Glomerular visceral epithelial cell (primary cell): ENCODE measurements around the gene SFTPA2.
A peak's percentile ranks its signal among the peaks of the same experiment; 100 is the strongest.
"Not testable (repeated sequence)": the region's sequence is repeated elsewhere in the genome, so short reads cannot be mapped to it uniquely, and the experiment has no call there.

ENCODE experiments used
- DNase-seq: peaks from one replicate; pipeline ENCODE4 v3.0.0-alpha.2; 2016; ENCODE audit errors: extremely low spot score

The SFTPA2 gene

GRCh38 chr10:79559726-79560125 is 481 bp downstream of the SFTPA2 start:
- peak; percentile 27 for DNase-seq

- not testable (repeated sequence) for DNase-seq
Measured at GRCh38 chr10:79556961-79557360, 3.2 kb downstream of the SFTPA2 start.

- DNase-seq, result no peak
Measured at GRCh38 chr10:79555354-79556309, 4.6 kb downstream of the SFTPA2 start.

DNA sequence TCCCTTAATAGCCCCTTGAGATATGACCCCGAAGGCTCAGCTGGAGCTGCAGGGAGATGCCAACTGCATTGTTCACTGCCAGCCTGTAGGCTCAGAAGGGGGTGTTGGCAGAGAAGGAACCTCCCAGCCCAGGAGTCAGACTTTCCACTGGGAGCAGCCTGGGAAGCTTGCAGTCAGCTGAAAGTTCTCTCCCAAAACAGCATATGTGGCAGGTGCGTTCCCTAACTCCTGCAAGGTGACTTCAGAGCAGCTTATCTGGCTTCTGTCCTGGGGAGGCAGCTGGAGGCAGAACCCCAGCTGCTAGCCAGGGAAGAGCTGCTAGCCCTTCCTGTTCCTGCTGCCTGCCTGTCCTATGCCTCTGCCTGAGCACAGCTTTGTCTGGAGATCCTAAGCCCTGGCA is 8.1 kb downstream of the SFTPA2 start:
- no peak for DNase-seq

DNA sequence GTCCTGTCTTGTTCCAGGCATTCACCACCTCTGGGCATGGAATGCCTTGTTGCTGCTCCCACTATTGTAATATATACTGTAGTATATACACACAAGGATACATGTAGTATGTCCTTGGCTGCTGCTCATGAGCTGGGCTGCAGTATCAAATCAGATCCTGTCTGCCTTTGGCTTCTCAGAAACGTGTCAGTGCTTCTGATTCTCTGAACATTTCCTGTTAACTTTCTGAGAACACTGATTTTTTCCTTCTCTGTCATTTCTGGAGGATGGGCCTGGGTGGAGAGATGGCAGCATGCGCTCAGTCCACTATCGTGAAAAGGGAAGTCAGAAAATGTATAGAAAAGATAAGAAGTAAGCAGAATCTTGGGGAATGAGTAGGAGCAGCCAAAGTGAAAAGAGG is 12.2 kb downstream of the SFTPA2 start:
- no peak for DNase-seq

GRCh38 chr10:79547128-79547527 is 13.1 kb downstream of the SFTPA2 start:
- DNase-seq, result not testable (repeated sequence)

GRCh38 chr10:79544926-79545659 is 15.1 kb downstream of the SFTPA2 start:
- not testable (repeated sequence) for DNase-seq

GRCh38 chr10:79544408-79544807 is 15.8 kb downstream of the SFTPA2 start:
- DNase-seq, result not testable (repeated sequence)

GRCh38 chr10:79542626-79543025 is 17.6 kb downstream of the SFTPA2 start:
- no peak for DNase-seq

DNA sequence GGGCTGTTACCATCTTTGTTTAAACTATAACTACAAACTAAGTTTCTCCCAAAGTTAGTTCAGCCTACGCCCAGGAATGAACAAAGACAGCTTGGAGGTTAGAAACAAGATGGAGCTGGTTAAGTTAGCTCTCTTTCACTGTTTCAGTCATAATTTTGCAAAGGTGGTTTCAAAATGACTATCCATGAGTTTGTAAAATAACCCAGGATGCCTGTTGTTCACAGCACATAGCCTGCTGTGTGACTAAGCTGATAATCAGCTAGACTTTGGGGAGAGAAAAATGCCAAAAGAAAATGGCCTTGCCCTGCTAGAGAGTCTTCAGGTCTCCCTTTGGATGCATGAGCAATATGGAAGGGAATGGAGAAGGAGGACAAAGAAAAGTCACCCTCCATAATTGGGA is 19.3 kb downstream of the SFTPA2 start:
- DNase-seq, result not testable (repeated sequence)

DNA sequence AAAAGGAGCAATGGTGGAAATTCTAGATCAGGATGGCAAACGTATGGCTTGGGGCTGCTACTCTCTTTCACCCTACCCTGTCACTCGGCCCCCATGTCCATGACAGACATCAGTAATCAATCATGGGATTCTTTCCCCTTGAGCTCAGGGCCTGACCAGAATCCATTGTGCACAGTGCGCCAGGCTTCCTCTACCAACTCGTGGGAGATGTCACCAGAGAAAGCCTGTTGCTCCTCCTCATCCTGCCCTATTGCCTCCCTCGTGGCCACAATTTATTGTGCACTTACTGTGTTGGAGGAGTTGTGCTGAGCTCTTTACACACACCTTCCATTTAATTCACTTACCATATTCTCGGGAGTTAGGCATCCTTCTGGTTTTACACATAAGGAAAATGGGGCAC is 21.9 kb downstream of the SFTPA2 start:
- DNase-seq, result not testable (repeated sequence)

GRCh38 chr10:79533903-79534175 is 26.4 kb downstream of the SFTPA2 start:
- not testable (repeated sequence) for DNase-seq

GRCh38 chr10:79533142-79533902 is 26.9 kb downstream of the SFTPA2 start:
- not testable (repeated sequence) for DNase-seq

- not testable (repeated sequence) for DNase-seq
Measured at GRCh38 chr10:79528261-79528660, 31.9 kb downstream of the SFTPA2 start.

DNA sequence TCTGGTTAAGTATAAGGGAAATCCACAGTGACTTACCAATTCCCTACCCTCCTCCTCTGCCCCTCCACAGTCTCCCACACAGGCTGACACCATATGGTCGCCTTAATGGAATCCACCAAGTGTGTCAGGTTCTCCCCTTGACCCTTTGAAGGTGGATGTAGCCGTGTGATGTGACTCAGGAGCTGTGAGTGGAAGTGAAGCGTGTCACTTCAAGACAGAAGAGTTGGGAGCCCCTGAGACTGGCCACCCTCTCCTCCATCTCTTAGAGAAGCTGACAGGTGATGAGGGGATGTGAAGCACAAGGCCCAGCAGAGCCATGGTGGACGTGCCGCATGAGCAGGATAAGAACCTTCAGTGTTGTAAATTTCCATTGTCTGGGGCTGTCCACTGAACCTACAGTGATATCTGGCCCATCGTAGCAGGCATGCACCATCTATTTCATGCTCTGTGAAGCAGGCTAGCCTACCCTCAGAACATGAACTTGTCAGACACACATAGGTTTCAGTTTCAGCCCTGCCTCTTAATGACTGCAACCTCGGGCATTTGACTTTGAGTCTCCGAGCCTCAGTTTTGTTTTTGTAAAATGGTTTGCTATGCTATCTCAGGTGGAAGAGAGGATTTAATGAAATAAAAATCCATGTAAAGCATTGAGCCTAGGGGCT is 35.0 kb downstream of the SFTPA2 start:
- DNase-seq, result not testable (repeated sequence)

DNA sequence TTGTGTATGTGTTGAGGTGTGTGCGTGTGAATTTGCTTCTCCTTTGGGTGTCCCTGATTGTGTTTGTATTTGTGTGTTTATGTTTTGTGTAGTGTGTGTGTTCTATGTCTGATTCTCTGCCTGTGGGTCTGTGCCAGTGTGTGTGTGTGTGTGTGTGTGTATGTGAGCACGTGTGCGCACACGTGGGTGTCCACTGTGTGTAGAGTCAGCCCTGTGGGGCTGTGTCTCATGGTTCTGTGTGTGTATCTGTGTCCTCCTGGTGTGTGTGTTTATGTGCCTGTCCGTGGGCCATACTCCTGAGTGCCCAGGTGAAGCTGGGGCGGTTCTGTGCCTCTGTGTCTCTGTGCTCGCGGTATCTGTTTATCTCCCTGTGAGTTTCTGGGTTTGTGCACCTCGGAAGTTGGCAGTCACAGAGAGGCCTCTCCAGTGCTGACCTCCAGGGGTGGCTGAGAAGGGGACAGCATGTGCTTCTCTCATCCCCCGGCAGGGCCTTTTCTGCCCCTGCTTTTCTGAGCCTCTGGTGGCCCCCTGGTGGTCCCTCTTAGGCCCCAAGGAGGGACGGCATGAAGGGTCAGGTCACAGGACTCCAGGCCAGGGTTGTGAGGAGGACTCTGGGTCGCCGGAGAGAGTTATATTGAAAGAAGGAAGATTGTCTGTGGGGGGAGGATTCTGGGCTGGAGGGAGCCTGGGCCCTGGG is 36.9 kb downstream of the SFTPA2 start:
- DNase-seq, result not testable (repeated sequence)

DNA sequence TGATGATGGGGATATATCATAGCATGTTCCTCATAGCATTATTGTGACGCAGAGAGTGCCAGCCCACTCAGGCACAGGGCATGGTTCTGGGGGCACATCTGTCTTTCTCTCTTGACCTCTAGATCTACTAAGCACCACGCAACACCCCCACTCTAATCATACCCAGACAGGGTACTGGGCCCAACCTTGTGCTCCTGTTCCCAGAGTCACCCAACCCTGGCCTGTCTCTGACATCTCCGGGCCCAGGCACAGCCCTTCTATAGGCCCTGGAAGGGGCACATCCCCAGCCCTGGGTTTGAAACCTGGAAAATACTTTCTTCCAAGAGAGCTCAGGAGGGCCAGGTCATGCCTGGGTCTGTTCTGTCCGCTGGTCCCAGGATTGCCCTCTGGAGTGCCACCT is 37.7 kb downstream of the SFTPA2 start:
- not testable (repeated sequence) for DNase-seq

- DNase-seq, result not testable (repeated sequence)
Measured at GRCh38 chr10:79521751-79522150, 38.5 kb downstream of the SFTPA2 start.

DNA sequence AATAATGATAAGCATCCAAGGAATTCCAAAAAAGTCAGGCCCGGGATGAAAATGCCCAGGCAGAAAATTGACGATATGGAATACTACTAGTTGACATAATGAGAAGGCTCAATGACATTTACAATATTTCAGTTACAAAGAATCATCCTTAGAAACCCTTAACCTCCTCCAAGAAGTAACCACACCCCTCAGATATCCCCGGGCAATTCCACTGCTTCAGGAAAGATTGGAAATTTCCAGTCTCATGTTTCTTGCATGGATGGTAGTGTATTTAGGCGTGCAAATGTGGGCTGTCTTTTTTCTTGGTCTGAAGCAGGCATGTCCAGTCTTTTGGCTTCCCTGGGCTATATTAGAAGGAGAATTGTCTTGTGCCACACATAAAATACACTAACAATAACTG is 42.6 kb downstream of the SFTPA2 start:
- not testable (repeated sequence) for DNase-seq

GRCh38 chr10:79516532-79517205 is 43.5 kb downstream of the SFTPA2 start:
- DNase-seq, result not testable (repeated sequence)
